Activated naive CD4-positive, alpha-beta T cell treated with anti-CD3 and anti-CD28 coated beads for 36 hours (primary cell): Measurements from ENCODE around the gene CLSTN3. TPM values are rescaled to one million over a fixed set of nuclear protein-coding genes. Genes with fewer than 3 reads are reported as not detected.

Source experiments
- CTCF ChIA-PET: fragments of 350-600 bp; sonication (Branson Sonifier 250); formaldehyde crosslinking; loops from one replicate; lab custom pipeline; 2021; ENCODE audit warnings: antibody characterized with exemption; lab: Charles Lee
- DNase-seq: peaks from one replicate; pipeline ENCODE4 v3.0.0-alpha.2; 2020
- H3K27ac Mint-ChIP-seq: one replicate; pipeline ENCODE4 v1.8.0; 2021; ENCODE audit warnings: mild to moderate bottlenecking, mixed read lengths
- H3K27me3 Mint-ChIP-seq: one replicate; pipeline ENCODE4 v1.8.0; 2021; ENCODE audit warnings: low read depth, mixed read lengths
- H3K36me3 Mint-ChIP-seq: one replicate; pipeline ENCODE4 v1.8.0; 2021; ENCODE audit warnings: low read depth, mixed read lengths
- H3K4me1 Mint-ChIP-seq: one replicate; pipeline ENCODE4 v1.8.0; 2021; ENCODE audit warnings: low read depth, mixed read lengths
- H3K4me3 Mint-ChIP-seq: one replicate; pipeline ENCODE4 v1.8.0; 2021; ENCODE audit warnings: mild to moderate bottlenecking, moderate library complexity, mixed read lengths
- H3K9me3 Mint-ChIP-seq: one replicate; pipeline ENCODE4 v1.8.0; 2021; ENCODE audit warnings: mixed read lengths
- intact Hi-C: fragments of 100-400 bp; cut with micrococcal nuclease; formaldehyde crosslinking; loops from one replicate; pipeline ENCODE4 v1.15.1; 2023
- total RNA-seq, 2 experiments: library from RNA; stranded (reverse); gene quantifications; one replicate each; pipeline ENCODE4 v1.2.3, GENCODE V29; 2021

Gene CLSTN3
- total RNA-seq, 2 experiments from 2014 or later = 18.3 to 21.8 TPM

GRCh38 chr12:7207866-7208625, 77.9 kb downstream of the CLSTN3 start:
- Mint-ChIP-seq H3K27ac (no peak overlapping the region), H3K27me3 (no peaks in the 10 kb centered on the region), H3K4me1 (no peaks in the 10 kb centered on the region), H3K9me3 (peaks cover 12% of the 10 kb centered on the region), H3K4me3 (no peak overlapping the region), H3K36me3 (peaks cover 70% of the 10 kb centered on the region)
- DNase-seq = no peak
- CTCF ChIA-PET = no interaction called here
- intact Hi-C loops = no loop called here

Other genes with a start within 250 kb of the CLSTN3 start
- gene LRRC23, start 225.5 kb upstream of the CLSTN3 start, total RNA-seq = 1 to 10 TPM; 6.3 to 6.4 TPM
- gene ENO2, start 215.8 kb upstream of the CLSTN3 start, total RNA-seq = 100 to 1,000 TPM; 128 to 131 TPM
- gene ATN1, start 202.4 kb upstream of the CLSTN3 start, total RNA-seq = 10 to 100 TPM; 20.1 to 22.2 TPM
- not detected for gene RNU7-1, start 186.6 kb upstream of the CLSTN3 start, total RNA-seq
- gene C12orf57, start 186.3 kb upstream of the CLSTN3 start, total RNA-seq = 100 to 1,000 TPM; 242 to 245 TPM
- 100 to 1,000 TPM; 334 to 348 TPM for gene PTPN6, start 179.0 kb upstream of the CLSTN3 start, total RNA-seq
- 100 to 1,000 TPM; 389 to 392 TPM for gene PHB2, start 159.7 kb upstream of the CLSTN3 start, total RNA-seq
- gene EMG1, start 159.5 kb upstream of the CLSTN3 start, total RNA-seq = 10 to 100 TPM; 89.1 to 91.9 TPM
- 10 to 100 TPM; 22.7 to 27.2 TPM for gene LPCAT3, start 111.9 kb upstream of the CLSTN3 start, total RNA-seq
- 1 to 10 TPM; 2.2 to 3.1 TPM for gene C1S, start 69.7 kb upstream of the CLSTN3 start, total RNA-seq
- 1 to 10 TPM; 1.4 to 1.5 TPM for gene C1R, start 37.9 kb upstream of the CLSTN3 start, total RNA-seq
- gene C1RL, start 21.2 kb upstream of the CLSTN3 start, total RNA-seq = 10 to 100 TPM; 10.3 to 11.5 TPM
- under 1 TPM in 1 of 2 experiments, not detected in 1; 0.57 TPM for gene RBP5, start 1.5 kb upstream of the CLSTN3 start, total RNA-seq
- gene PEX5, start 59.3 kb downstream of the CLSTN3 start, total RNA-seq = 10 to 100 TPM; 29.7 to 30.9 TPM
- not detected for gene ACSM4, start 173.7 kb downstream of the CLSTN3 start, total RNA-seq